Gastroesophageal sphincter (tissue), 4 donors: ENCODE results near the gene B4GALNT2. TPM values are rescaled to one million over a fixed set of nuclear protein-coding genes. Genes with fewer than 3 reads are reported as not detected.
A peak's percentile ranks its signal among the peaks of the same experiment; 100 is the strongest.
"Not testable (repeated sequence)": the region's sequence is repeated elsewhere in the genome, so short reads cannot be mapped to it uniquely, and the experiment has no call there.

Experiments
- ATAC-seq: fragments of 150-250 bp; one replicate; pipeline ENCODE4 v1.9.1; 2016; ENCODE audit warnings: mild to moderate bottlenecking, moderate library complexity
- H3K27ac ChIP-seq, 4 donors: fragments of 200-600 bp; sonication (generic) in 3 of 4; 1 replicate in 3 of 4; 2 replicates in 1 of 4; pipeline ENCODE4 v1.5.1; 2016 to 2019
- H3K27me3 ChIP-seq: fragments of 200-600 bp; sonication (generic); one replicate; pipeline ENCODE4 v1.5.1; 2019
- H3K36me3 ChIP-seq, 2 donors: fragments of 200-600 bp; sonication (generic); one replicate each; pipeline ENCODE4 v1.5.1; 2019; ENCODE audit warnings: control low read depth in 1 of 2
- H3K4me1 ChIP-seq, 3 donors: fragments of 200-600 bp; sonication (generic); 1 replicate in 2 of 3; 2 replicates in 1 of 3; pipeline ENCODE4 v1.5.1; 2016 to 2019; ENCODE audit warnings: control low read depth in 2 of 3
- H3K4me3 ChIP-seq, 2 donors: fragments of 200-600 bp; sonication (generic); one replicate each; pipeline ENCODE4 v1.5.1; 2019; ENCODE audit warnings: mild to moderate bottlenecking in 1 of 2, moderate library complexity in 1 of 2
- H3K9me3 ChIP-seq, 3 donors: fragments of 200-600 bp; sonication (generic); one replicate each; pipeline ENCODE4 v1.5.1; 2017 to 2019; ENCODE audit warnings: control low read depth in 2 of 3
- CTCF ChIP-seq, 4 experiments: fragments of 200-600 bp in 2 of 4; fragments of 450-650 bp in 2 of 4; sonication (generic) in 1 of 4; IDR thresholded peaks; one replicate each; pipeline ENCODE4 v1.5.1; 2017 to 2019; ENCODE audit warnings: antibody characterized with exemption in 4 of 4, mild to moderate bottlenecking in 2 of 4, moderate library complexity in 2 of 4
- EP300 ChIP-seq: sonication (generic); formaldehyde crosslinking; IDR thresholded peaks from one replicate; pipeline ENCODE4 v1.6.1; 2017; ENCODE audit warnings: antibody characterized with exemption, mild to moderate bottlenecking
- POLR2A ChIP-seq, 2 donors: fragments of 450-650 bp; IDR thresholded peaks; one replicate each; pipeline ENCODE4 v1.6.1; 2017; ENCODE audit warnings: antibody characterized with exemption in 2 of 2, mild to moderate bottlenecking in 2 of 2, moderate library complexity in 1 of 2
- POLR2AphosphoS5 ChIP-seq: sonication (generic); formaldehyde crosslinking; IDR thresholded peaks from one replicate; pipeline ENCODE4 v1.6.1; 2017; ENCODE audit warnings: antibody characterized with exemption
- WGBS, 2 donors: methylation state at CpG; one replicate each; pipeline ENCODE4 v1.1.5; 2018; ENCODE audit warnings: low coverage in 1 of 2; 5-methylcytosine and 5-hydroxymethylcytosine counted together
- total RNA-seq, 4 donors: library from RNA; depleted of rRNA; stranded (reverse); fragments of >200 nt; gene quantifications; one replicate each; pipeline ENCODE4 v1.1.0, GENCODE V29; 2016

The B4GALNT2 gene
- total RNA-seq, 4 donors from 2014 or later = not detected

- Histone ChIP-seq H3K27me3 (peaks cover 91% of the 10 kb centered on the region), H3K4me3 (no peak overlapping the region), H3K9me3 (peaks cover 0 to 9% (median 0%) of the 10 kb centered on the region in 3 donors), H3K4me1 (no peaks in the 10 kb centered on the region), H3K27ac (no peak overlapping the region), H3K36me3 (no peaks in the 10 kb centered on the region)
- no peak for ATAC-seq
- no peak for TF ChIP-seq POLR2AphosphoS5
- TF ChIP-seq EP300 = no peak
- no peak for TF ChIP-seq POLR2A (IDR thresholded peaks at IDR 0.05)
- no peak for TF ChIP-seq CTCF (IDR thresholded peaks at IDR 0.05)
- 52 to 56% methylated on average over 5 to 7 of the region's 9 CpGs for WGBS, 2 donors
These were observed 36.1 kb downstream of the B4GALNT2 start for GRCh38 chr17:49168706-49169105.

GRCh38 chr17:49170216-49170615 lies 37.6 kb downstream of the B4GALNT2 start:
- ATAC-seq = no peak
- H3K9me3 ChIP-seq = peaks cover 0 to 23% (median 0%) of the 10 kb centered on the region in 3 donors
- no peak for TF ChIP-seq CTCF (IDR thresholded peaks at IDR 0.05)
- no peak for TF ChIP-seq EP300
- no peak for TF ChIP-seq POLR2A (IDR thresholded peaks at IDR 0.05)
- no peak for TF ChIP-seq POLR2AphosphoS5
- no peak overlapping the region for H3K4me3 ChIP-seq
- no peaks in the 10 kb centered on the region for H3K4me1 ChIP-seq
- H3K36me3 ChIP-seq = no peaks in the 10 kb centered on the region
- no peak overlapping the region for H3K27ac ChIP-seq
- H3K27me3 ChIP-seq = peaks cover 75% of the 10 kb centered on the region
- 80 to 94% methylated on average over 1 to 2 of the region's 2 CpGs for WGBS, 2 donors

GRCh38 chr17:49170711-49171110 lies 38.1 kb downstream of the B4GALNT2 start:
- not testable (repeated sequence) for H3K4me1 ChIP-seq, H3K27ac ChIP-seq, H3K36me3 ChIP-seq, ATAC-seq, H3K4me3 ChIP-seq
- 63 to 92% methylated on average over 2 to 3 of the region's 3 CpGs for whole genome bisulfite sequencing, 2 donors
- Histone ChIP-seq H3K27me3 (peaks cover 72% of the 10 kb centered on the region), H3K9me3 (peaks cover 0 to 28% (median 0%) of the 10 kb centered on the region in 3 donors)

- Histone ChIP-seq H3K9me3 (peaks cover 0 to 46% (median 2%) of the 10 kb centered on the region in 3 donors), H3K27me3 (peaks cover 25% of the 10 kb centered on the region)
- not testable (repeated sequence) for H3K36me3 ChIP-seq, ATAC-seq, H3K27ac ChIP-seq, H3K4me1 ChIP-seq, H3K4me3 ChIP-seq
- WGBS, 2 donors = 89 to 90% methylated on average over 3 to 6 of the region's 11 CpGs
These were observed 43.4 kb downstream of the B4GALNT2 start for GRCh38 chr17:49175978-49176377.

GRCh38 chr17:49180303-49180702 lies 47.7 kb downstream of the B4GALNT2 start:
- ATAC-seq = no peak
- Histone ChIP-seq H3K9me3 (peaks cover 0 to 25% (median 2%) of the 10 kb centered on the region in 3 donors), H3K27me3 (peaks cover 27% of the 10 kb centered on the region), H3K27ac (no peak overlapping the region), H3K36me3 (no peaks in the 10 kb centered on the region), H3K4me1 (no peaks in the 10 kb centered on the region), H3K4me3 (no peak overlapping the region)
- TF ChIP-seq CTCF (IDR thresholded peaks at IDR 0.05) (peak; percentile 50 to 77 (median 65)), POLR2AphosphoS5 (no peak), POLR2A (IDR thresholded peaks at IDR 0.05) (no peak)
- 2 to 16% methylated on average over 4 to 5 of the region's 5 CpGs for WGBS, 2 donors

- Histone ChIP-seq H3K36me3 (no peaks in the 10 kb centered on the region), H3K4me1 (no peaks in the 10 kb centered on the region), H3K9me3 (peaks cover 0 to 19% (median 2%) of the 10 kb centered on the region in 3 donors), H3K4me3 (no peak overlapping the region), H3K27ac (no peak overlapping the region), H3K27me3 (peaks cover 27% of the 10 kb centered on the region)
- WGBS, 2 donors = 68 to 80% methylated on average over 4 of the region's 6 CpGs
- no peak for TF ChIP-seq POLR2AphosphoS5
- no peak for TF ChIP-seq CTCF (IDR thresholded peaks at IDR 0.05)
- ATAC-seq = no peak
These were observed 48.5 kb downstream of the B4GALNT2 start for GRCh38 chr17:49180998-49181635.
